HG03060 (cell line): ENCODE measurements around the gene C9orf72.
A peak's percentile ranks its signal among the peaks of the same experiment; 100 is the strongest.

Source experiments
- ATAC-seq: cut with Tn5 transposase; IDR thresholded peaks from one replicate; pipeline ENCODE4 v1.9.1; 2021; ENCODE audit warnings: low read depth, moderate number of reproducible peaks; ENCODE audit not compliant: unreplicated experiment

Gene C9orf72

DNA sequence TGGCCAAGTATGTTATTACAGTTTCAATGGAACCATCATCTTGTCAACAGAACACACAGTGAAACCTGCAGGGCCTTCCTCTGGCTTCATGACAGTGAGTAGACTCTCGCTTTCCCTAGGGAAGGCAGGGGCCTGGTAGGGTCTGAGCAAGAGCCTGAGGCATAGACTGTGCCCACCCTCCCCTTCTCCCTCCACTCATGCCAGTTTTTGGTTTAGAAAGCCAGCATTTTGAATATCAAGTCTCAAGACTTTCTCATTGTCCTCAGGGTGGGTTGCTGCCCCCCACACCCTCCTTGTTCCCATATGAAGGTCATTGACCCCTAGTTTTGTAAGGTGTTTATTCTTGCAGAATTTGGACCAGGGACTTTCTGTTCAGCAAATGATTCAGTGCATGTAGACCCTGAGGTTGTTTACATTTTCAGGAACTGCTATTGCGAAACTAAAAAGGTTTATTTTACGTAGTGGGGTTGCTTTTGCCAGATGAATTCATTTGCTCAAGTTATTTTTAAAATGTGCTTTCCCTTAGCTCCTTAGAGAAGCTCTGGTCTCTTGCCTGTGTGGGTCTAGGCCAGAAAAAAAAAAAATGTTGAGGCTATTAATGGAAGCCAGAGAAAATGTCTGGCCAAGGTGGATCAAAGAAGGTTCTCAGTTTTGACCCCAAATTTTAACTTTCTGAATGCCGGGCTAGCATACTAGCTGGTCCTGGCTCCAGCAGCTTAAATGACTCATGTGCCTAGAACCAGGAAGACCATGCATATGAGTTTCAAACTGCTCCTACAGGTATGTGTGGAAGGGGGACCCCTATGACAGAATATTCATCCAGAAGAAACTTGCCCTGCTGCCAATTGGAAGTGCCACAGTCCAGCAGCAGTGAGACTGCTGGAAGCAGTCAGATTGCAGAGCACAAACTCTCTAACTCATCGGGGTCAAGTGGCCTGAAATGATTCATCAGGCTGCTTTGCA, 33.5 kb downstream of the C9orf72 start:
- no peak for ATAC-seq

GRCh38 chr9:27538647-27539046, 34.6 kb downstream of the C9orf72 start:
- peak; percentile 30 for ATAC-seq

DNA sequence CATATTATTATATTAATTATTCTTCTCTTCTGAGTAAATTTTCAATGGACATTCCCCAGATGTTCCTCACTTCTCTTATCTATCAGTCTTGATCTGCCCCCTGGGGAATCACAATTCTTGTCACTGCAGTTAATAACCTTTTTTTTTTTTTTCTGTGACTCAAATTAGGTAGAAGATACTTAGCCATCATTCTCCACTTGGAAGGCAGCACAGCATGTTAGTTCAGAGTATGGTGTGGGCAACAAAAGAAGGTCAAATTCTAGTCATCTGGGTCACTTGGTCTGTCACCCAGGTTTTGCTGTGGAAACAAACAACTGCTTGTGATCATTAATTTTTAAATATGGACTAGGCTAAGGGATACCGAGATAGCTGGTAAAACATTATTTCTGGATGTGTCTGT, 35.5 kb downstream of the C9orf72 start:
- no peak for ATAC-seq

DNA sequence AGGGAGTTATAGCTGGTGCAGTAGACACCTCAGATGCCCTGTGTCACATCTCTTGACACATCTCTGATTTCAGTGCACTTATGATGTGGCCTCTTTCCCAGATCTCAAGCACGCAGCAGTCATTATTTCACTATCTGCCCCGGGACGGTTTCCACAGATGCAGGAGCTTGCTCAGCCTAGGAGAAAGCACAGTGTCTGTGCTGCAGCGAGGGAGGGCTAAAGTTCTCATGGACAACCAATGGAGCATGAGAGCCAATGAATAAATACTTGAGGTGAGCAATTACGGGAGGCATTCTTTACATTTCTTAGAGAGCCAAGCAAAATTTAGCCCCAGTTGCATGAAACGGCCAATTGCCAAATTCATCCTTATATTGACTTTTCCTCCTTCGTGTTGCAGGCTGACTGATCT, 36.2 kb downstream of the C9orf72 start:
- no peak for ATAC-seq

- no peak for ATAC-seq
Measured at GRCh38 chr9:27536168-27536567, 37.1 kb downstream of the C9orf72 start.

GRCh38 chr9:27535701-27536118, 37.6 kb downstream of the C9orf72 start:
- ATAC-seq: no peak

DNA sequence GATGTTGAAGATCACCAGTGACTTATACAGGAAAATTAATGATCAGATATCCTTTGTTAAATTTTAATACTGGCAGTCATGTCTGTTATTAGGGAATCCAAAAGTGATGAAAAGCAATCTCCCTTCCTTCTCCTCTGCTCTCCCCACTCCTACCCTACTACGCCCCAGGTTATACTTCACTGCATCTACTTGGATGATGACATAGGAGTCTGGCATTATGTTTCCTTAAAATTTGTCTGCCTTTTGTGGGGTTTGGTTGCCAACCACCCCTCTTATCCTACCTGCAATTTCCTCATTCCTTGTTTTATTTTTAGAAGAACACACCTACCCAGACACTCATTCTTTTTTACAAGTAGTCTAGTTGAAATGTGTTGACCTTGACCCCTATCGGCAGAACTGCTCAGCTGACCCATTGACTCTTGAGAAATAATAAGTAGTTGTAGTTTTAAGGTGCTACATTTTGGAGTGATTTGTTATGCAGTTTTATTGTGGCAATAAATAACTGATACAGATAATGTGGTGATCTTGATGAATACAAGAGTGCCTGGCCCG, 38.5 kb downstream of the C9orf72 start:
- no peak for ATAC-seq

DNA sequence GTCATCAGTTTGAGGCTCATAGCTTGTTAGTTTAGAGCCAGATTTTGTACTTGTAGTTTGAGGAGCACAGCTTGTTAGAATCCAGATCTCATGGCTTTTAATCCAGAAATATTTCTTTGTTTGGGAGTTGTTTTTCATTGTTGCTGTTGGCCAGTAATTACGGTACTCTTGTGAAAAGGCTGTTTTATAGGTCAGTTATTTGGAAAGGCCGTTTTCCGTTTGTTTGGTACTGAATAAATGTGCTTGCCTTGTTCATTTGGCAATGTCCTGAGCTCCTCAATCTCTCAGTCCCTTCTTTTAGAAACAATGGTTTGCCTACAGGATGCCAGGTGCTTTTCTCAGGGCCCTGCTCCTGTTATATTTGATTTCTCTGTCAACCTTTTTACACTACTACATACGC, 39.1 kb downstream of the C9orf72 start:
- no peak for ATAC-seq

DNA sequence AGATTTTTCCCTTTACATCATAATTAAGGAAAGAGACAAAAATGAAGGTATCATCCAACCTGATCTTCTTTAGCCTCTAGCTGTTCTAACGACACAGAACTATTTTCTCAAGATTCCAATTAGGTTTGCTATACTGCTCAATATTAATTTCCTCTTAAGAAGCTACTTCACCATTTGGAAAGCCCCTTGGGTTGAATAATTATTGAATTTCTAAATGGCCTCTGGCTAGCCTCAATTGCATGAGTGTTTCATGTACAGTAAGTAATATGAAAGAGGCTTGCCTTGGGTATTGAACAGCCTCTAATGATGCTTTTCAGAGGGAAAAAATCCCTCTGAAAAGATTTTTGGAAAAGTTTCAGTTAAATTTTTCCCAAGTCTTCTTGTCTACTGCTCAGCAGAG, 40.0 kb downstream of the C9orf72 start:
- no peak for ATAC-seq

GRCh38 chr9:27532046-27532445, 41.2 kb downstream of the C9orf72 start:
- no peak for ATAC-seq

DNA sequence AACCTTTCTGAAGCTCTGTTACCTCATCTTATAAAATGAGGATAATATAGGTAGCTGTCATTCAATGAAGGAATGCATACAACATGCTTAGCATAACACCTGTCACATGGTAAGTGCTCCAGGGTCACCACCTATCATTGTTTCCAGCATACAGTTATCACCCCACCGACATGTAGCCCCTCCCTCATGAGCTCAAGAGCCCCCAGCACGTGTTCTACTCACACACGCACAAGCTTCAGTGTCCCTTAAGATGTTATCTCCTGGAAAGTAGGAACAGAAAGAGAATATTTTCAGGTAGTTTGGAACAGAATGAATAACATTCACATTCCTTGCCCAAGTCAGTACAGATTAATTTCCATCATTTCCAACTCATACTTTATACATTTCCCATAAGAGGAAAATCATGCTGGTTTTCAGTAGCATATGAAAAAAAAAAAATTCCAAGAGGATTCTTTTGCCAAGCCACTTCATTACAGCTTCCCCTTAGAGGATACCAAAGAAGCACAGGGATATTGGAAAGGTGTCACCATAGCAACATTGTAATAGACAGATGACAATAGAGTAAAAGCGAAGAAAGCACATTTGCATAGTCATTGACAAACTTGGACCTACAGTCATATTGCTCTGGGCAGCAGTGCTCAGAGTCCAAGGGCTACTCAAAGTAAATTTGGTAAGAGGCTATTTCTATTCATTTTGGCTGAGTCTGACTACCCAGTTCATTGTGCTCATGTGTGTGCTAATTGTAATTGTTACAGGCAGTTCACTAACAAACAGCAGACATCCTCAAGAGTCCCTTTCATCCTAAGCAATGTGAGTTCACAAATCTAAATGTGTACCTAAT, 42.1 kb downstream of the C9orf72 start:
- no peak for ATAC-seq

GRCh38 chr9:27529316-27530278, 43.7 kb downstream of the C9orf72 start, which contains the start of gene MOB3B:
TSS of gene MOB3B (minus strand) at chr9:27529814. CDS start at chr9:27455550, 74,264 bp downstream.
- ATAC-seq: peak; percentile 29

DNA sequence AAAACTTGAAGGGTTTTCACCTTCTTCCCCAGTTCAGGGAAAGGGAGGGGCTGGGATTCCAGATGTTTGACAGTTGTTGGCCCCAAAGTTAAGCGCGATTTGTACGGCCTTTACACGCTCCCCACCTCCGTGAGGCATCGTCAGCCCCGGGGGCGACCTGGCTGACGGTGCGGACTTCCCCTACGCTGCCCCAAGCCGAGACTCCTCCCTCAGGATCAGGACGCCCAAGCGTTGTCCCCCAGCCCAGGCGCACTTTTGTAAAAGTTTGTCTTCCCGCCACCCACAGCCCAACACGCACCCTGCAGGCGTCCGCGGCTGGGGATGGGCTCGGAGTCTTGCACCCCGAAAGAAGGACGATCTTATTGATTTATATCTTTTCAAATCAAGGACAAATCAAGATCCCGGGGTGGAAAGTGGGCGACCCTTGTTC, 44.4 kb downstream of the C9orf72 start:
- ATAC-seq: no peak

DNA sequence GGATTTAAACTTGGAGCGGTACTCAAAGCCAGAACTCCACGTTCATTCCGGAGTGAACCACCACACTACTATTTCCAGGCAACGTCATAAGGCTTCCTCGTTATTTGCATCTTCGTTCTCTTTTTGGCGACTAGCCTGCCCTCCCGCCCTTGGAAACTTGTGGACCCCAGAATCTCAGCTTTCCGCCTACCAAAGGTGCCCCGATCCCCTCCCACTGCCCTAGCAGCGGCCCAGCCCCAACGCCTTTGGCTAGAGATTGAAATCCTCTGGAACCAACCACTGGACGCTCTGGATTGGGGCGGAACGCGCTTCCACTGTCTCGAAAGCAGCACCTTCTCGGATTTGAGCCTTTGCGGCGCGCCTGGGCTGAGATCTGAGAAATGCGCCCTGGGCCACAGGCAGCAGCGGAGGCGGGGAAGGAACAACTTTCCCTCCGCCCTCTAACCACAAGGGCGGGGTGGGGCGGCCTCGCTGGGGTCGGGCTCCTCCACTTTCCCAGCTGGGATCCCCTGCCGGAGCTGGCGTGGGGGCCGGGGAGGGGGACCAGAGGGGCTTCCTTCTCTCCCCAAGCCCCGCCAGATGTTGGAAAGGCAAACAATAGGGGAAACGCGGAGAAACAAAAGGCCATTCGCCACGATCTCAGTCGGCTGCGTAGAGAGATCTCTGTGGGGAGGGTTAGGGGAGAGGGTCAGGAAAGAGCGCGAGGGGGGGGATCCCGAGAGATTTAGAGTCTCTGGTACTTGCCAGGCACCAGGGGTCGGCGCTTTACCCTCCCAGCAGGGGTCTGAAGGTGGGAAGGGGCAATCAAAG, 45.0 kb downstream of the C9orf72 start:
- ATAC-seq: peak; percentile 44

DNA sequence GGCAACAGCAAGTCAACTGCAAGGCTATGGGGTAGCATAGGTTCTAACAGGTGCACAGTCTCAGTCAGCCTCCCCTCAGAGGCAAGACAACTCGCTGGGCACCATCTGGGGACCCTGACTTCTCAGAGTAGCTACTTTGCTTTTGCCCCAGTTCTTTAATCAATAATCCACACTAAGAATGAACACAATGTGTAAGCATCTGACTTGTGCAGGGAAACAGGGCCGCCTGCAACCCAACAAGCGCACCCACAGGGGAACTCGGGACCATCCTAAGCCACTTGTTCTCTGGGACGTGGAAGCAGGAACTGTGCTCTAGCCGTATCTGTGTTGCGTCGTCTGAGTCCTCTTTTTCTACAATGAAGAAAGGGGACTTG, 45.6 kb downstream of the C9orf72 start:
- ATAC-seq: no peak

DNA sequence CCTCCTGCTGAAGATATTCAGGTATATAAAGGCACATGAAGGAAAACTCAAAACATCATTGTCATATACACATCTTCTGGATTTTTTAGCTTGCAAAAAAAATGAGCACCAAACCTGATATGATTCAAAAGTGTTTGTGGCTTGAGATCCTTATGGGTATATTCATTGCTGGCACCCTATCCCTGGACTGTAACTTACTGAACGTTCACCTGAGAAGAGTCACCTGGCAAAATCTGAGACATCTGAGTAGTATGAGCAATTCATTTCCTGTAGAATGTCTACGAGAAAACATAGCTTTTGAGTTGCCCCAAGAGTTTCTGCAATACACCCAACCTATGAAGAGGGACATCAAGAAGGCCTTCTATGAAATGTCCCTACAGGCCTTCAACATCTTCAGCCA, 49.0 kb downstream of the C9orf72 start, which contains the start of gene IFNK:
TSS of gene IFNK (plus strand) at position 55 of the 400 bp plus-strand sequence. CDS start at position 102, 47 bp downstream.
- ATAC-seq: no peak

DNA sequence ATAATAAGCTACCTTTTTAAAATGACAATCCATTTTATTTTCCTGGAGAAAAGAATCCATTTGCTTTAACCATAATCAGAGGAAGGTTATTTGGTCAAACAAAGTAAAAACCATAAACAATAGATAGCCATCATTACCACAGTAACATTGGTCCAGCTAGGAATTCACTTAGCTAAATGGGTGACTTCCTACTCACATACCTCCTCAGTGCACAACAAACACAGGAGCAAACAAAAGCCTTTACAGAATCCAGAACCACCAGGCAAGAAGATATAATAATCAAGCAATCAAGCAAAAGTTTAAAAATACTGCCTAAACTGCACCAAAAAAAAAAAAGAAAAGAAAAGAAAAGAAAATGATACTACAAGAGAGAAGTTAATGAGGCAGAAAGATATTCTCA, 50.1 kb downstream of the C9orf72 start:
- no peak for ATAC-seq

DNA sequence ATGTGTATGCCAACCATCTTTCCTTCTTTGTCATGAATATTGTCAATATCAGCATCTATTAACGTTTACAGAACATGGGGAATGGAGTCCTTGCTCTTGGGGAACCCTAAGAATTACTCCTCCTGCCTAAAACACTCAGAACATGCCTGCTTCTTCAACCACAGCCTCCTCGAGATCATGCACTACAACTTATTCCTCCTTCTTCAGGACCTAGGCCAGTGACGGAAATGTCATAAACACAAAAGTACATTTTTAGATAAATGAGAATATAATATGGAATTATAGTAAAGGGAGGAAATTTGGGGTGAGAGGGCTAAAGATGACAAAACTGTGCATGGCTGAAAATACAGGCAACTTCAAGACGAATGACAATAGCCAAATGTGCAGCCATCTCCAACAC, 52.3 kb downstream of the C9orf72 start:
- no peak for ATAC-seq
